ENCODE data around the gene RALGPS1. TPM values are rescaled to one million over a fixed set of nuclear protein-coding genes. Genes with fewer than 3 reads are reported as not detected.

The RALGPS1 gene
- total and polyA plus RNA-seq, 2 of the 13 experiments (the other 11 are each of a cell fraction or from before 2014, with no cell fraction given), result 3.7 to 6.5 TPM

- no peak overlapping the region for H3K4me2 ChIP-seq (ENCODE audit: low read depth, low read length)
- H2AFZ ChIP-seq (ENCODE audit: low read length), result no peak overlapping the region
- in situ Hi-C loops (cut with HindIII; ENCODE audit: extremely low pct_ligation_motif_present, low pct_unique_long_range_greater_than_20kb) (loop anchor here (10.0 kb wide), 1 partner anchor 232 kb away; no protein-coding TSS in a partner anchor), intact Hi-C loops (cut with micrococcal nuclease; ENCODE audit: unreplicated experiment) (no loop called here)
- ChIA-PET POLR2A (interaction anchor here (1.9 kb wide), 1 partner anchor 27 kb away, joined by 4 read pairs; no protein-coding TSS in a partner anchor), CTCF (ENCODE audit: low intra/inter-chr PET ratio, low total read pairs) (interaction anchor here (0.8 kb wide), 1 partner anchor 256 kb away, joined by 3 read pairs; no protein-coding TSS in a partner anchor)
- 94% methylated on average over 1 of the region's 3 CpGs for WGBS (ENCODE audit: low lambda C conversion rate)
- H3K9ac ChIP-seq (ENCODE audit: insufficient read depth, low read depth, low read length), result no peak overlapping the region
- no peaks in the 10 kb centered on the region for H3K27me3 ChIP-seq (ENCODE audit: control insufficient read depth in 1 of 2, insufficient read depth in 2 of 2, low read length in 2 of 2)
- TF ChIP-seq RFXAP (CRISPR knock-in tag; IDR thresholded peaks at IDR 0.05; ENCODE audit: borderline replicate concordance), result no peak
- no peak for TF ChIP-seq ZNF558 (CRISPR knock-in tag; IDR thresholded peaks at IDR 0.05; ENCODE audit: borderline replicate concordance)
- TF ChIP-seq DDIT3 (CRISPR knock-in tag; IDR thresholded peaks at IDR 0.05), result no peak
- TF ChIP-seq ZNF251 (CRISPR knock-in tag; IDR thresholded peaks at IDR 0.05), result no peak
- no peak for TF ChIP-seq ZNF572 (CRISPR knock-in tag; IDR thresholded peaks at IDR 0.05)
- 0 out of 2 replicates have a peak, but pooled peaks have one; percentile 9 for TF ChIP-seq CEBPB (IDR thresholded peaks at IDR 0.05; ENCODE audit: borderline replicate concordance, low read depth, low read length)
- H3K27ac ChIP-seq (ENCODE audit: extremely low read length, insufficient read depth, low read length), result no peak overlapping the region
- H3K36me3 ChIP-seq (replicated peaks in 1 of 2; ENCODE audit: control insufficient read depth in 1 of 2, insufficient read depth in 2 of 2, low read length in 2 of 2), result no peaks in the 10 kb centered on the region
- ATAC-seq, result no peak
- no peaks in the 10 kb centered on the region for H3K9me3 ChIP-seq (ENCODE audit: low read length)
- H3K4me1 ChIP-seq (ENCODE audit: insufficient read depth, low read length), result peaks cover 54% of the 10 kb centered on the region
- no peak for FAIRE-seq
- no peaks in the 10 kb centered on the region for H3K79me2 ChIP-seq (ENCODE audit: insufficient read depth, low read length)
- no peak overlapping the region for H3K4me3 ChIP-seq (replicated peaks in 1 of 3; ENCODE audit: insufficient read depth in 1 of 3, low read depth in 2 of 3, low read length in 3 of 3)
- DNase-seq (ENCODE audit: low spot score), result no peak
- no TSS peak for BruUV-seq (replicated peaks)
- no peaks in the 10 kb centered on the region for H4K20me1 ChIP-seq (ENCODE audit: insufficient read depth, low read length)
These were observed 282.2 kb downstream of the RALGPS1 start for GRCh38 chr9:127196826-127197145.

GRCh38 chr9:127197186-127197860, 282.7 kb downstream of the RALGPS1 start:
- no peaks in the 10 kb centered on the region for H3K27me3 ChIP-seq (ENCODE audit: control insufficient read depth in 1 of 2, insufficient read depth in 2 of 2, low read length in 2 of 2)
- peaks cover 49% of the 10 kb centered on the region for H3K4me1 ChIP-seq (ENCODE audit: insufficient read depth, low read length)
- no peak overlapping the region for H2AFZ ChIP-seq (ENCODE audit: low read length)
- POLR2A ChIA-PET, result interaction anchor here (1.4 to 1.9 kb wide), 2 partner anchors 27 to 257 kb away, joined by 3 to 4 read pairs; no protein-coding TSS in a partner anchor
- H3K4me3 ChIP-seq (replicated peaks in 1 of 3; ENCODE audit: insufficient read depth in 1 of 3, low read depth in 2 of 3, low read length in 3 of 3), result peak overlapping the region in 1 of 3 experiments; percentile 20; a peak in 1 of 6 replicates
- FAIRE-seq, result no peak
- intact Hi-C loops (cut with micrococcal nuclease; ENCODE audit: unreplicated experiment), result no loop called here
- no TSS peak for BruUV-seq (replicated peaks)
- peak; percentile 50 for ATAC-seq
- WGBS (ENCODE audit: low lambda C conversion rate), result 18% methylated on average over 6 of the region's 13 CpGs
- H3K27ac ChIP-seq (ENCODE audit: extremely low read length, insufficient read depth, low read length), result no peak overlapping the region
- CTCF ChIA-PET (ENCODE audit: low intra/inter-chr PET ratio, low total read pairs), result interaction anchor here (0.8 to 3.0 kb wide), 2 partner anchors 231 to 257 kb away, joined by 3 to 34 read pairs; no protein-coding TSS in a partner anchor
- peak overlapping the region; percentile 72 for H3K4me2 ChIP-seq (ENCODE audit: low read depth, low read length)
- H3K9ac ChIP-seq (ENCODE audit: insufficient read depth, low read depth, low read length), result no peak overlapping the region
- no peaks in the 10 kb centered on the region for H3K79me2 ChIP-seq (ENCODE audit: insufficient read depth, low read length)
- in situ Hi-C loops (cut with HindIII; ENCODE audit: extremely low pct_ligation_motif_present, low pct_unique_long_range_greater_than_20kb), result loop anchor here (10.0 kb wide), 1 partner anchor 233 kb away; no protein-coding TSS in a partner anchor
- H3K9me3 ChIP-seq (ENCODE audit: low read length), result no peaks in the 10 kb centered on the region
- no peaks in the 10 kb centered on the region for H3K36me3 ChIP-seq (replicated peaks in 1 of 2; ENCODE audit: control insufficient read depth in 1 of 2, insufficient read depth in 2 of 2, low read length in 2 of 2)
- peak; percentile 40 for DNase-seq (ENCODE audit: low spot score)
- H4K20me1 ChIP-seq (ENCODE audit: insufficient read depth, low read length), result no peaks in the 10 kb centered on the region
- TF ChIP-seq IRF1 (CRISPR knock-in tag; IDR thresholded peaks at IDR 0.05; ENCODE audit: low read depth), result no peak
- TF ChIP-seq ZNF639 (CRISPR knock-in tag; conservative IDR thresholded peaks at IDR 0.05), result no peak
- TF ChIP-seq ZNF652 (CRISPR knock-in tag; IDR thresholded peaks at IDR 0.05; ENCODE audit: borderline replicate concordance, low read depth), result no peak
- TF ChIP-seq RARA (CRISPR knock-in tag; IDR thresholded peaks at IDR 0.05), result peak; percentile 77
- TF ChIP-seq ZFP41 (CRISPR knock-in tag; IDR thresholded peaks at IDR 0.05; ENCODE audit: borderline replicate concordance), result no peak
- TF ChIP-seq GPN1 (CRISPR knock-in tag; IDR thresholded peaks at IDR 0.05; ENCODE audit: borderline replicate concordance), result no peak
- TF ChIP-seq ZFYVE20 (CRISPR knock-in tag; IDR thresholded peaks at IDR 0.05; ENCODE audit: borderline replicate concordance, low read depth), result no peak
- no peak for TF ChIP-seq SNAPC5 (CRISPR knock-in tag; IDR thresholded peaks at IDR 0.05; ENCODE audit: borderline replicate concordance)
- TF ChIP-seq ZNF317 (CRISPR knock-in tag; IDR thresholded peaks at IDR 0.05), result no peak

Data from HepG2 (cell line).